Neuronal stem cell (in vitro differentiated cells): ENCODE measurements around the gene LHX2. TPM values are rescaled to one million over a fixed set of nuclear protein-coding genes. Genes with fewer than 3 reads are reported as not detected.

Experiments used
- DNase-seq: peaks from one replicate; pipeline ENCODE4 v3.0.0-alpha.2; 2013; ENCODE audit warnings: low spot score
- H2AFZ ChIP-seq: one replicate; pipeline ENCODE4 v1.6.1; 2013; ENCODE audit warnings: mild to moderate bottlenecking, low read length, inconsistent platforms
- H2AK5ac ChIP-seq: 2 replicates; pipeline ENCODE4 v1.6.1; 2013; ENCODE audit warnings: low read depth, mild to moderate bottlenecking, inconsistent platforms, low read length, moderate library complexity, mixed read lengths
- H2BK120ac ChIP-seq: 2 replicates; pipeline ENCODE4 v1.6.1; 2013; ENCODE audit warnings: low read depth, mild to moderate bottlenecking, inconsistent platforms, low read length, moderate library complexity, mixed read lengths
- H2BK12ac ChIP-seq: one replicate; pipeline ENCODE4 v1.6.1; 2013; ENCODE audit warnings: low read length, inconsistent platforms
- H2BK15ac ChIP-seq: 2 replicates; pipeline ENCODE4 v1.6.1; 2013; ENCODE audit warnings: mild to moderate bottlenecking, low read length, inconsistent platforms, mixed read lengths
- H2BK5ac ChIP-seq: one replicate; pipeline ENCODE4 v1.6.1; 2013; ENCODE audit warnings: inconsistent platforms, mild to moderate bottlenecking, low read length, moderate library complexity
- H3K14ac ChIP-seq: one replicate; pipeline ENCODE4 v1.6.1; 2013; ENCODE audit warnings: low read length, inconsistent platforms
- H3K18ac ChIP-seq: 2 replicates; pipeline ENCODE4 v1.6.1; 2013; ENCODE audit warnings: low read length, inconsistent platforms
- H3K23ac ChIP-seq: 2 replicates; pipeline ENCODE4 v1.6.1; 2013; ENCODE audit warnings: low read depth, mild to moderate bottlenecking, mixed read lengths, low read length, inconsistent platforms; ENCODE audit not compliant: poor library complexity
- H3K27ac ChIP-seq: replicated peaks from 3 replicates; pipeline ENCODE4 v1.5.1; 2013; ENCODE audit warnings: low read length, inconsistent platforms
- H3K27me3 ChIP-seq, 3 experiments: 2 replicates each; pipeline ENCODE4 v1.6.1; 2013; ENCODE audit warnings: low read length in 3 of 3, mild to moderate bottlenecking in 2 of 3, inconsistent platforms in 1 of 3, low read depth in 1 of 3, mixed read lengths in 1 of 3, moderate library complexity in 1 of 3; ENCODE audit not compliant: control insufficient read depth in 3 of 3, insufficient read depth in 3 of 3
- H3K36me3 ChIP-seq, 2 donors: replicated peaks in 1 of 2; 2 replicates each; pipeline ENCODE4 v1.6.1; 2013; ENCODE audit warnings: low read length in 2 of 2; ENCODE audit not compliant: control insufficient read depth in 2 of 2, insufficient read depth in 2 of 2
- H3K4ac ChIP-seq: 2 replicates; pipeline ENCODE4 v1.6.1; 2013; ENCODE audit warnings: inconsistent platforms, mild to moderate bottlenecking, low read length, moderate library complexity
- H3K4me1 ChIP-seq, 2 donors: 1 replicate in 1 of 2; 2 replicates in 1 of 2; pipeline ENCODE4 v1.6.1; 2013; ENCODE audit warnings: low read length in 2 of 2, low read depth in 1 of 2; ENCODE audit not compliant: control insufficient read depth in 2 of 2, insufficient read depth in 1 of 2
- H3K4me2 ChIP-seq: one replicate; pipeline ENCODE4 v1.6.1; 2013; ENCODE audit warnings: mild to moderate bottlenecking, low read length, inconsistent platforms; ENCODE audit not compliant: insufficient read depth, poor library complexity, severe bottlenecking
- H3K4me3 ChIP-seq, 2 donors: 2 replicates each; pipeline ENCODE4 v1.5.1; 2013; ENCODE audit warnings: low read length in 2 of 2, mild to moderate bottlenecking in 2 of 2, inconsistent platforms in 1 of 2, moderate library complexity in 1 of 2
- H3K79me1 ChIP-seq: one replicate; pipeline ENCODE4 v1.6.1; 2013; ENCODE audit warnings: low read depth, mild to moderate bottlenecking, inconsistent platforms, low read length, moderate library complexity
- H3K9ac ChIP-seq: one replicate; pipeline ENCODE4 v1.6.1; 2013; ENCODE audit warnings: mild to moderate bottlenecking, low read depth, low read length, inconsistent platforms; ENCODE audit not compliant: poor library complexity
- H3K9me3 ChIP-seq, 2 donors: replicated peaks in 1 of 2; 2 replicates each; pipeline versions ENCODE3 to v1.6.1; 2013; ENCODE audit warnings: low read length in 2 of 2, mild to moderate bottlenecking in 2 of 2, inconsistent platforms in 1 of 2, low read depth in 1 of 2, mixed read lengths in 1 of 2, moderate library complexity in 1 of 2; ENCODE audit not compliant: control insufficient read depth in 2 of 2, insufficient read depth in 1 of 2
- H4K8ac ChIP-seq: one replicate; pipeline ENCODE4 v1.6.1; 2013; ENCODE audit warnings: low read depth, mild to moderate bottlenecking, inconsistent platforms, low read length, moderate library complexity
- H4K91ac ChIP-seq: one replicate; pipeline ENCODE4 v1.6.1; 2013; ENCODE audit warnings: low read length, low read depth, mild to moderate bottlenecking, inconsistent platforms; ENCODE audit not compliant: poor library complexity
- WGBS, 2 donors: extraction: QIAGEN DNeasy Blood & Tissue Kit; methylation state at CpG; one replicate each; pipeline ENCODE4 v1.1.7; 2013; ENCODE audit warnings: missing lambda C conversion rate in 2 of 2, mixed read lengths in 1 of 2; ENCODE audit not compliant: insufficient read length in 2 of 2, insufficient replicate concordance in 1 of 2; ENCODE audit errors: extremely low coverage in 2 of 2; 5-methylcytosine and 5-hydroxymethylcytosine counted together
- polyA plus RNA-seq, 2 experiments: library from polyadenylated mRNA; stranded (reverse); fragments of 200-250 nt; gene quantifications; one replicate each; pipeline ENCODE4 v1.2.3, GENCODE V29; 2013

Gene LHX2
- polyA plus RNA-seq (2013, experiment 1 of 2) = 373 TPM
- polyA plus RNA-seq (2013, experiment 2 of 2) = 381 TPM

- Histone ChIP-seq H2BK5ac (peak within 1 kb of the TSS; percentile 94), H3K79me1 (peaks cover 7% of the 10 kb centered on the region), H3K4me1 (peaks cover 20 to 30% of the 10 kb centered on the region in 2 donors), H4K8ac (no peak within 1 kb of the TSS), H2BK12ac (peak within 1 kb of the TSS; percentile 68), H3K9ac (peak within 1 kb of the TSS; percentile 96), H2AK5ac (peak within 1 kb of the TSS; percentile 92), H3K4me3 (peak within 1 kb of the TSS; percentile 44 to 98), H3K27me3 (peaks cover 0 to 96% (median 6%) of the 10 kb centered on the region in 3 experiments), H3K27ac (peak within 1 kb of the TSS; percentile 95), H4K91ac (no peak within 1 kb of the TSS), H3K23ac (peak within 1 kb of the TSS; percentile 80), H3K14ac (peak within 1 kb of the TSS; percentile 97), H2BK15ac (peak within 1 kb of the TSS; percentile 45), H3K4ac (no peak within 1 kb of the TSS), H2AFZ (peak within 1 kb of the TSS; percentile 97), H3K36me3 (peaks cover 0 to 15% of the 10 kb centered on the region in 2 donors), H3K9me3 (peaks cover 3 to 7% of the 10 kb centered on the region in 2 donors), H3K18ac (peak within 1 kb of the TSS; percentile 98), H2BK120ac (peak within 1 kb of the TSS; percentile 50), H3K4me2 (peak within 1 kb of the TSS; percentile 75)
- WGBS, 2 donors = no CpG with 5 or more reads among the region's 95 CpGs
- DNase-seq = peak; percentile 96
These were observed at the start of gene LHX2 for GRCh38 chr9:124011460-124012301. LHX2 (plus strand) TSS chr9:124011768; CDS start chr9:124012349, 581 bp downstream.

- Histone ChIP-seq H3K18ac (peak overlapping the region; percentile 79), H3K27me3 (peaks cover 0 to 38% (median 0%) of the 10 kb centered on the region in 3 experiments), H3K14ac (no peak overlapping the region), H4K91ac (no peak overlapping the region), H3K9ac (no peak overlapping the region), H2BK5ac (no peak overlapping the region), H4K8ac (no peak overlapping the region), H3K36me3 (no peaks in the 10 kb centered on the region), H3K27ac (no peak overlapping the region), H2BK120ac (peak overlapping the region; percentile 57), H3K4me2 (no peak overlapping the region), H3K23ac (no peak overlapping the region), H3K4me1 (no peaks in the 10 kb centered on the region), H3K79me1 (no peaks in the 10 kb centered on the region), H3K4me3 (no peak overlapping the region), H2BK12ac (peak overlapping the region; percentile 76), H2AFZ (no peak overlapping the region), H3K4ac (no peak overlapping the region), H2BK15ac (no peak overlapping the region), H3K9me3 (no peaks in the 10 kb centered on the region), H2AK5ac (peak overlapping the region; percentile 11)
- DNase-seq = no peak
- WGBS, 2 donors = no CpG with 5 or more reads among the region's 12 CpGs
These were observed 46.8 kb upstream of the LHX2 start for GRCh38 chr9:123964761-123965160.

GRCh38 chr9:123965801-123966686, 45.5 kb upstream of the LHX2 start:
- Histone ChIP-seq H3K9ac (no peak overlapping the region), H2BK15ac (no peak overlapping the region), H3K23ac (no peak overlapping the region), H2AK5ac (no peak overlapping the region), H3K4me1 (no peaks in the 10 kb centered on the region), H2AFZ (no peak overlapping the region), H3K9me3 (no peaks in the 10 kb centered on the region), H3K27ac (no peak overlapping the region), H4K91ac (no peak overlapping the region), H3K36me3 (no peaks in the 10 kb centered on the region), H3K27me3 (peaks cover 0 to 34% (median 0%) of the 10 kb centered on the region in 3 experiments), H3K14ac (no peak overlapping the region), H3K18ac (no peak overlapping the region), H2BK5ac (no peak overlapping the region), H3K4ac (no peak overlapping the region), H2BK120ac (no peak overlapping the region), H3K79me1 (no peaks in the 10 kb centered on the region), H3K4me3 (no peak overlapping the region), H4K8ac (no peak overlapping the region), H3K4me2 (no peak overlapping the region), H2BK12ac (no peak overlapping the region)
- WGBS, 2 donors = no CpG with 5 or more reads among the region's 8 CpGs
- DNase-seq = no peak

GRCh38 chr9:123967323-123967722, 44.2 kb upstream of the LHX2 start:
- Histone ChIP-seq H4K8ac (no peak overlapping the region), H3K4me2 (no peak overlapping the region), H3K4me1 (no peaks in the 10 kb centered on the region)

More at GRCh38 chr9:123967323-123967722, 44.2 kb upstream of the LHX2 start:
- H2AK5ac ChIP-seq = no peak overlapping the region
- H3K18ac ChIP-seq = no peak overlapping the region
- H3K27me3 ChIP-seq = peaks cover 0 to 24% (median 0%) of the 10 kb centered on the region in 3 experiments
- no peak overlapping the region for H3K4ac ChIP-seq
- H3K9me3 ChIP-seq = peaks cover 0 to 6% of the 10 kb centered on the region in 2 donors
- H3K9ac ChIP-seq = no peak overlapping the region
- no peak overlapping the region for H3K27ac ChIP-seq
- H4K91ac ChIP-seq = no peak overlapping the region
- no peak overlapping the region for H3K14ac ChIP-seq
- H3K4me3 ChIP-seq = no peak overlapping the region
- H3K23ac ChIP-seq = no peak overlapping the region
- H2BK15ac ChIP-seq = no peak overlapping the region
- H3K79me1 ChIP-seq = no peaks in the 10 kb centered on the region
- no peak overlapping the region for H2BK120ac ChIP-seq
- H2AFZ ChIP-seq = no peak overlapping the region
- no peak overlapping the region for H2BK12ac ChIP-seq
- H2BK5ac ChIP-seq = no peak overlapping the region
- H3K36me3 ChIP-seq = peaks cover 0 to 2% of the 10 kb centered on the region in 2 donors
- no peak for DNase-seq
